K562 (cell line): ENCODE results near the gene CREB3L2. TPM values are rescaled to one million over a fixed set of nuclear protein-coding genes. Genes with fewer than 3 reads are reported as not detected.
A peak's percentile ranks its signal among the peaks of the same experiment; 100 is the strongest.

Experiments used
- CBFA2T2 ChIP-seq: fragments of 450-650 bp; conservative IDR thresholded peaks from 2 replicates; pipeline ENCODE4 v1.6.1; 2017; ENCODE audit warnings: mild to moderate bottlenecking
- DPF2 ChIP-seq: fragments of 450-650 bp; IDR thresholded peaks from 2 replicates; pipeline ENCODE4 v1.6.1; 2016
- ETV5 ChIP-seq: sonication (generic); formaldehyde crosslinking; IDR thresholded peaks from 2 replicates; pipeline ENCODE4 v1.4.0; 2020; ENCODE audit warnings: low read depth, mild to moderate bottlenecking, missing genetic modification reagents
- FOS ChIP-seq: IDR thresholded peaks from 3 replicates; pipeline ENCODE4 v1.6.1; 2011; ENCODE audit not compliant: insufficient read length; ENCODE audit errors: extremely low read depth
- GATAD2B ChIP-seq: fragments of 450-650 bp; IDR thresholded peaks from 2 replicates; pipeline ENCODE4 v1.6.1; 2017; ENCODE audit warnings: mild to moderate bottlenecking, borderline replicate concordance
- HMG20A ChIP-seq: fragments of 450-650 bp; formaldehyde crosslinking; conservative IDR thresholded peaks from 2 replicates; pipeline ENCODE4 v1.4.0; 2020; ENCODE audit warnings: mild to moderate bottlenecking, mixed read lengths
- MBD2 ChIP-seq: sonication (generic); IDR thresholded peaks from 2 replicates; pipeline ENCODE4 v1.6.1; 2016; ENCODE audit warnings: low read depth, borderline replicate concordance
- MCM7 ChIP-seq, 2 experiments: fragments of 450-650 bp; IDR thresholded peaks; 2 replicates each; pipeline ENCODE4 v1.6.1; 2016 to 2018
- NFE2 ChIP-seq: IDR thresholded peaks from 2 replicates; pipeline ENCODE4 v1.6.1; 2014; ENCODE audit warnings: antibody characterized with exemption, low read depth
- PHB2 ChIP-seq: fragments of 450-650 bp; IDR thresholded peaks from 2 replicates; pipeline ENCODE4 v1.6.1; 2017; ENCODE audit warnings: low read depth
- PRPF4 ChIP-seq: fragments of 200-400 bp; formaldehyde crosslinking; IDR thresholded peaks from one replicate; pipeline ENCODE4 v1.6.1; 2017; ENCODE audit warnings: low read length, low read depth, mild to moderate bottlenecking; ENCODE audit not compliant: insufficient read depth, poor library complexity, severe bottlenecking
- RBM34 ChIP-seq: fragments of 200-400 bp; formaldehyde crosslinking; IDR thresholded peaks from 2 replicates; pipeline ENCODE4 v1.6.1; 2018; ENCODE audit warnings: low read length, borderline replicate concordance; ENCODE audit not compliant: insufficient read depth
- SRF ChIP-seq, 2 experiments: fragments of 250-450, 450-650 bp in 1 of 2; sonication (Bioruptor Pico) in 1 of 2; sonication (generic) in 1 of 2; formaldehyde crosslinking; IDR thresholded peaks; 2 replicates each; pipeline versions ENCODE4 v1.5.0 to v1.5.1; 2020 to 2022; ENCODE audit warnings: mild to moderate bottlenecking in 1 of 2, missing genetic modification reagents in 1 of 2
- STAT6 ChIP-seq: sonication (generic); formaldehyde crosslinking; IDR thresholded peaks from 2 replicates; pipeline ENCODE4 v1.8.1; 2023; ENCODE audit warnings: mild to moderate bottlenecking, missing genetic modification reagents
- TCF7 ChIP-seq: sonication (generic); IDR thresholded peaks from 2 replicates; pipeline ENCODE4 v1.6.1; 2016; ENCODE audit warnings: antibody characterized with exemption, borderline replicate concordance
- TGIF2 ChIP-seq: sonication (generic); formaldehyde crosslinking; IDR thresholded peaks from 2 replicates; pipeline ENCODE4 v1.8.1; 2022; ENCODE audit warnings: mild to moderate bottlenecking, missing genetic modification reagents, moderate library complexity
- ZBTB2 ChIP-seq: fragments of 450-650 bp; IDR thresholded peaks from 2 replicates; pipeline ENCODE4 v1.6.1; 2016; ENCODE audit warnings: antibody characterized with exemption
- ZNF76 ChIP-seq: fragments of 250-450 bp; sonication (Bioruptor Pico); IDR thresholded peaks from 2 replicates; pipeline ENCODE4 v1.4.0; 2020; ENCODE audit warnings: mild to moderate bottlenecking, moderate library complexity, borderline replicate concordance
- ZNF766 ChIP-seq: fragments of 200-800 bp; sonication (Bioruptor generic); conservative IDR thresholded peaks from 2 replicates; pipeline ENCODE4 v1.6.1; 2016; ENCODE audit warnings: missing genetic modification characterization, missing compliant biosample characterization
- polyA plus RNA-seq, 8 experiments: library from polyadenylated mRNA; depleted of rRNA in 4 of 8; stranded (reverse) in 5 of 8; unstranded in 3 of 8; fragments of >200 nt; fragmentation: Nextera tagmentation in 2 of 8; fragmentation: Illumina TruSeq in 1 of 8; extraction: Ambion mirVana in 2 of 8; extraction: Trizol in 1 of 8; gene quantifications; 2 replicates each; pipeline versions ENCODE4 v1.2.1 to v1.2.3, GENCODE V29; 2011 to 2014; ENCODE audit warnings: inconsistent platforms in 1 of 8, missing spikeins in 1 of 8
- total RNA-seq, 7 experiments: library from RNA; depleted of rRNA in 6 of 7; stranded (reverse); fragments of >200 nt in 6 of 7; fragmentation: Illumina TruSeq in 2 of 7; extraction: Trizol in 2 of 7; gene quantifications; 2 replicates each; pipeline versions ENCODE4 v1.2.1 to v1.2.3, GENCODE V29; 2011 to 2021; ENCODE audit warnings: low replicate concordance in 1 of 7
- TF ChIP-seq, protein P1 (sequence below): fragments of 450-650 bp; formaldehyde crosslinking; IDR thresholded peaks from 2 replicates; pipeline ENCODE4 v1.4.0; 2022; ENCODE audit warnings: missing genetic modification characterization
- TF ChIP-seq, protein P2 (sequence below): fragments of 250-450 bp; sonication (Bioruptor Pico); IDR thresholded peaks from 2 replicates; pipeline ENCODE4 v1.4.0; 2020; ENCODE audit warnings: borderline replicate concordance
- TF ChIP-seq, protein P3 (sequence below): fragments of 450-650 bp; formaldehyde crosslinking; IDR thresholded peaks from 2 replicates; pipeline ENCODE4 v1.4.0; 2022; ENCODE audit warnings: mild to moderate bottlenecking, moderate library complexity

Gene CREB3L2
- total and polyA plus RNA-seq, 9 of the 15 experiments (the other 6 are each of a cell fraction or from before 2014, with no cell fraction given) = 7.1 to 45.6 (median 15.8) TPM

DNA sequence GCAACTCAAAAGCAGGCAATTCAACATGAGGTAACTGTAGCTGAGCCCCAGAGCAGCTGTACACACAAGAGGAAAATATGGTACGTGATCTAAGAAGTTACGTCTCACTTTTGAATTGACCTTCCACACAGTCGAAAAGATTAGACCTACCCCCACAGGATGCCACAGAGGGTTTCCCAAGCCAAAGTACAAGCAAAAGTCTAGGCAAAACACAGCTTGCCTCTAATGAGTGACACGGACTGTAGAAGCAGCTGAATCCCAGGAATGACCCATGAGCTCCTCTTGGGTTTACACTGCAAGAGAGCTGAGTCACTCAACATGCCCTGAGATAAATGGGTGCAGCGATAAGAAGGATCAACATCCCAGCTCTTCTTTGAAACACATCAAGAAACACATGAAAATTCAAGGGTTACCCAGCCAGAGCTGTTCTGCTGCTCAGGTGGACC lies 9.8 kb downstream of the CREB3L2 start (continued):
- TF ChIP-seq STAT6 (CRISPR knock-in tag) (no peak), ZBTB2 (peak; percentile 73; the same call in 1 of the 2 replicates), PRPF4 (no peak), RBM34 (no peak), PHB2 (no peak), HMG20A (no peak), DPF2 (peak; percentile 97), SRF (CRISPR knock-in tag; IDR thresholded peaks at IDR 0.05) (no peak), ZNF766 (peak; percentile 77), CBFA2T2 (peak; percentile 48; the same call in 1 of the 2 replicates), GATAD2B (peak; percentile 80; the same call in 1 of the 2 replicates), ETV5 (CRISPR knock-in tag) (no peak), NFE2 (peak; percentile 99), MBD2 (0 out of 2 replicates have a peak, but pooled peaks have one; percentile 40), ZNF76 (CRISPR knock-in tag) (no peak), FOS (peak; percentile 51), TGIF2 (no peak), MCM7 (IDR thresholded peaks at IDR 0.05) (no peak), TCF7 (peak; percentile 83)
- TF ChIP-seq, protein P1, sequence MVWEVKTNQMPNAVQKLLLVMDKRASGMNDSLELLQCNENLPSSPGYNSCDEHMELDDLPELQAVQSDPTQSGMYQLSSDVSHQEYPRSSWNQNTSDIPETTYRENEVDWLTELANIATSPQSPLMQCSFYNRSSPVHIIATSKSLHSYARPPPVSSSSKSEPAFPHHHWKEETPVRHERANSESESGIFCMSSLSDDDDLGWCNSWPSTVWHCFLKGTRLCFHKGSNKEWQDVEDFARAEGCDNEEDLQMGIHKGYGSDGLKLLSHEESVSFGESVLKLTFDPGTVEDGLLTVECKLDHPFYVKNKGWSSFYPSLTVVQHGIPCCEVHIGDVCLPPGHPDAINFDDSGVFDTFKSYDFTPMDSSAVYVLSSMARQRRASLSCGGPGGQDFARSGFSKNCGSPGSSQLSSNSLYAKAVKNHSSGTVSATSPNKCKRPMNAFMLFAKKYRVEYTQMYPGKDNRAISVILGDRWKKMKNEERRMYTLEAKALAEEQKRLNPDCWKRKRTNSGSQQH = no peak
- TF ChIP-seq, protein P2, sequence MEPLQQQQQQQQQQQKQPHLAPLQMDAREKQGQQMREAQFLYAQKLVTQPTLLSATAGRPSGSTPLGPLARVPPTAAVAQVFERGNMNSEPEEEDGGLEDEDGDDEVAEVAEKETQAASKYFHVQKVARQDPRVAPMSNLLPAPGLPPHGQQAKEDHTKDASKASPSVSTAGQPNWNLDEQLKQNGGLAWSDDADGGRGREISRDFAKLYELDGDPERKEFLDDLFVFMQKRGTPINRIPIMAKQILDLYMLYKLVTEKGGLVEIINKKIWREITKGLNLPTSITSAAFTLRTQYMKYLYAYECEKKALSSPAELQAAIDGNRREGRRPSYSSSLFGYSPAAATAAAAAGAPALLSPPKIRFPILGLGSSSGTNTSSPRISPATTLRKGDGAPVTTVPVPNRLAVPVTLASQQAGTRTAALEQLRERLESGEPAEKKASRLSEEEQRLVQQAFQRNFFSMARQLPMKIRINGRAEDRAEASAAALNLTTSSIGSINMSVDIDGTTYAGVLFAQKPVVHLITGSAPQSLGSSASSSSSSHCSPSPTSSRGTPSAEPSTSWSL = no peak
- TF ChIP-seq, protein P3, sequence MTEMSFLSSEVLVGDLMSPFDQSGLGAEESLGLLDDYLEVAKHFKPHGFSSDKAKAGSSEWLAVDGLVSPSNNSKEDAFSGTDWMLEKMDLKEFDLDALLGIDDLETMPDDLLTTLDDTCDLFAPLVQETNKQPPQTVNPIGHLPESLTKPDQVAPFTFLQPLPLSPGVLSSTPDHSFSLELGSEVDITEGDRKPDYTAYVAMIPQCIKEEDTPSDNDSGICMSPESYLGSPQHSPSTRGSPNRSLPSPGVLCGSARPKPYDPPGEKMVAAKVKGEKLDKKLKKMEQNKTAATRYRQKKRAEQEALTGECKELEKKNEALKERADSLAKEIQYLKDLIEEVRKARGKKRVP (CRISPR knock-in tag) = 0 out of 2 replicates have a peak, but pooled peaks have one; percentile 16
